HL-60/S4 (cell line): Measurements from ENCODE around the gene KRTAP5-7.
"Not testable (repeated sequence)": the region's sequence is repeated elsewhere in the genome, so short reads cannot be mapped to it uniquely, and the experiment has no call there.

Experiments used
- in situ Hi-C: fragments of 300-500 bp; cut with MboI; formaldehyde crosslinking; loops from 2 replicates; pipeline ENCODE4 v1.14.3; 2022; ENCODE audit warnings: low sequenced_read_pairs

Gene KRTAP5-7

GRCh38 chr11:71551711-71552110 lies 24.6 kb downstream of the KRTAP5-7 start:
- in situ Hi-C loops, result no loop called here

GRCh38 chr11:71554996-71555395 lies 27.9 kb downstream of the KRTAP5-7 start:
- in situ Hi-C loops, result no loop called here

- in situ Hi-C loops, result no loop called here
These were observed 28.4 kb downstream of the KRTAP5-7 start for GRCh38 chr11:71555508-71555907.

GRCh38 chr11:71556018-71556417 lies 29.0 kb downstream of the KRTAP5-7 start:
- in situ Hi-C loops, result no loop called here

- in situ Hi-C loops, result no loop called here
These were observed 30.2 kb downstream of the KRTAP5-7 start for GRCh38 chr11:71557257-71557656.

GRCh38 chr11:71558996-71559395 lies 31.9 kb downstream of the KRTAP5-7 start:
- in situ Hi-C loops, result no loop called here

- in situ Hi-C loops, result no loop called here
These were observed 35.1 kb downstream of the KRTAP5-7 start for GRCh38 chr11:71562120-71562519.

GRCh38 chr11:71563406-71563805 lies 36.3 kb downstream of the KRTAP5-7 start:
- in situ Hi-C loops, result no loop called here

- in situ Hi-C loops, result no loop called here
These were observed 37.4 kb downstream of the KRTAP5-7 start for GRCh38 chr11:71564430-71564829.

GRCh38 chr11:71565263-71565662 lies 38.2 kb downstream of the KRTAP5-7 start, which contains the start of gene KRTAP5-10:
KRTAP5-10 (plus strand) TSS chr11:71565563; CDS start chr11:71565588, 25 bp downstream.
- in situ Hi-C loops, result no loop called here

GRCh38 chr11:71566081-71566620 lies 39.1 kb downstream of the KRTAP5-7 start:
- in situ Hi-C loops, result no loop called here

GRCh38 chr11:71566626-71567599 lies 39.8 kb downstream of the KRTAP5-7 start:
- in situ Hi-C loops, result not testable (repeated sequence)

- in situ Hi-C loops, result not testable (repeated sequence)
These were observed 40.6 kb downstream of the KRTAP5-7 start for GRCh38 chr11:71567633-71568032.

GRCh38 chr11:71568704-71569349 lies 41.8 kb downstream of the KRTAP5-7 start:
- in situ Hi-C loops, result no loop called here

- in situ Hi-C loops, result not testable (repeated sequence)
These were observed 44.2 kb downstream of the KRTAP5-7 start for GRCh38 chr11:71571101-71571850.

- in situ Hi-C loops, result no loop called here
These were observed 45.7 kb downstream of the KRTAP5-7 start for GRCh38 chr11:71572811-71573210.

- in situ Hi-C loops, result no loop called here
These were observed 47.4 kb downstream of the KRTAP5-7 start for GRCh38 chr11:71574418-71574817.

- in situ Hi-C loops, result no loop called here
These were observed 48.8 kb downstream of the KRTAP5-7 start for GRCh38 chr11:71575723-71576424.

GRCh38 chr11:71576688-71577465 lies 49.8 kb downstream of the KRTAP5-7 start:
- in situ Hi-C loops, result not testable (repeated sequence)
